ENCODE results near the gene JSRP1.

Gene JSRP1

GRCh38 chr19:2249880-2250765 lies 6.1 kb downstream of the JSRP1 start:
- no peak overlapping the region for H2AFZ ChIP-seq (ENCODE audit: low read depth)
- H3K9ac ChIP-seq = no peak overlapping the region
- 0 out of 2 replicates have a peak, but pooled peaks cover 9% of the 10 kb centered on the region for H3K79me2 ChIP-seq (ENCODE audit: insufficient read depth, low read depth)
- peaks cover 9% of the 10 kb centered on the region for H3K4me1 ChIP-seq (ENCODE audit: low read depth, poor library complexity, severe bottlenecking)
- TF ChIP-seq, protein P1, sequence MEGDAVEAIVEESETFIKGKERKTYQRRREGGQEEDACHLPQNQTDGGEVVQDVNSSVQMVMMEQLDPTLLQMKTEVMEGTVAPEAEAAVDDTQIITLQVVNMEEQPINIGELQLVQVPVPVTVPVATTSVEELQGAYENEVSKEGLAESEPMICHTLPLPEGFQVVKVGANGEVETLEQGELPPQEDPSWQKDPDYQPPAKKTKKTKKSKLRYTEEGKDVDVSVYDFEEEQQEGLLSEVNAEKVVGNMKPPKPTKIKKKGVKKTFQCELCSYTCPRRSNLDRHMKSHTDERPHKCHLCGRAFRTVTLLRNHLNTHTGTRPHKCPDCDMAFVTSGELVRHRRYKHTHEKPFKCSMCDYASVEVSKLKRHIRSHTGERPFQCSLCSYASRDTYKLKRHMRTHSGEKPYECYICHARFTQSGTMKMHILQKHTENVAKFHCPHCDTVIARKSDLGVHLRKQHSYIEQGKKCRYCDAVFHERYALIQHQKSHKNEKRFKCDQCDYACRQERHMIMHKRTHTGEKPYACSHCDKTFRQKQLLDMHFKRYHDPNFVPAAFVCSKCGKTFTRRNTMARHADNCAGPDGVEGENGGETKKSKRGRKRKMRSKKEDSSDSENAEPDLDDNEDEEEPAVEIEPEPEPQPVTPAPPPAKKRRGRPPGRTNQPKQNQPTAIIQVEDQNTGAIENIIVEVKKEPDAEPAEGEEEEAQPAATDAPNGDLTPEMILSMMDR (conservative IDR thresholded peaks at IDR 0.05; ENCODE audit: low read depth, low read length) = no peak
- H4K20me1 ChIP-seq (ENCODE audit: insufficient read depth) = no peaks in the 10 kb centered on the region
- no peak overlapping the region for H3K27ac ChIP-seq
- no peak overlapping the region for H3K4me3 ChIP-seq (IDR thresholded peaks at IDR 0.05; ENCODE audit: insufficient read depth, low read depth, low read length)
- H3K27me3 ChIP-seq (ENCODE audit: insufficient read depth, low read depth) = no peaks in the 10 kb centered on the region
- H3K36me3 ChIP-seq (ENCODE audit: insufficient read depth) = no peaks in the 10 kb centered on the region; the same call in 1 of the 2 replicates
- no peak overlapping the region for H3K4me2 ChIP-seq

DNA sequence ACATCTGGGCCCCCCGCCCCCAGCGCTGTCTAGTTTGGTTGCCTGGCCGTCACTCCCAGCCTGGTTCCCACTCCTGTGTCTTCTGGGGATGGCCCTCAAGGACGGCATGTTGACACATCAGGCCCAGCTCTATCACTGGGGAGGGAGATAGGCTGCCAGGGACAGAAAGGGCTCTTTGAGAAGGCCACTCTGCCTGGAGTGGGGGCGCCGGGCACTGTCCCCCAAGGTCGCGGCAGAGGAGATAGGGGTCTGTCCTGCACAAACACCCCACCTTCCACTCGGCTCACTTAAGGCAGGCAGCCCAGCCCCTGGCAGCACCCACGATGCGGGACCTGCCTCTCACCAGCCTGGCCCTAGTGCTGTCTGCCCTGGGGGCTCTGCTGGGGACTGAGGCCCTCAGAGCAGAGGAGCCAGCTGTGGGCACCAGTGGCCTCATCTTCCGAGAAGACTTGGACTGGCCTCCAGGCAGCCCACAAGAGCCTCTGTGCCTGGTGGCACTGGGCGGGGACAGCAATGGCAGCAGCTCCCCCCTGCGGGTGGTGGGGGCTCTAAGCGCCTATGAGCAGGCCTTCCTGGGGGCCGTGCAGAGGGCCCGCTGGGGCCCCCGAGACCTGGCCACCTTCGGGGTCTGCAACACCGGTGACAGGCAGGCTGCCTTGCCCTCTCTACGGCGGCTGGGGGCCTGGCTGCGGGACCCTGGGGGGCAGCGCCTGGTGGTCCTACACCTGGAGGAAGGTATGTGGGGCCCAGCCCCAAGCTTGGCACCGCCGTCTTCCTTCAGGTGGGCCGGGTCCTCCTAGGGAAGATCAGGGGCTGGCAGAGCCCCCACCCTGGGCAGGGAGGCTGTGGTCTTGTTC lies 7.0 kb downstream of the JSRP1 start, which contains the start of gene AMH:
Gene AMH (plus strand): TSS at position 314 of the 857 bp plus-strand sequence. CDS start 10 bp downstream, at position 324.
- TF ChIP-seq, protein P1 (conservative IDR thresholded peaks at IDR 0.05; ENCODE audit: low read depth, low read length) = no peak
- no peak within 1 kb of the TSS for H3K4me2 ChIP-seq
- no peak within 1 kb of the TSS for H2AFZ ChIP-seq (ENCODE audit: low read depth)
- H4K20me1 ChIP-seq (ENCODE audit: insufficient read depth) = no peaks in the 10 kb centered on the region
- H3K36me3 ChIP-seq (ENCODE audit: insufficient read depth) = no peaks in the 10 kb centered on the region; the same call in 1 of the 2 replicates
- no peak within 1 kb of the TSS for H3K27ac ChIP-seq
- H3K4me1 ChIP-seq (ENCODE audit: low read depth, poor library complexity, severe bottlenecking) = peaks cover 1% of the 10 kb centered on the region
- no peak within 1 kb of the TSS for H3K9ac ChIP-seq
- H3K4me3 ChIP-seq (IDR thresholded peaks at IDR 0.05; ENCODE audit: insufficient read depth, low read depth, low read length) = no peak within 1 kb of the TSS
- no peaks in the 10 kb centered on the region for H3K27me3 ChIP-seq (ENCODE audit: insufficient read depth, low read depth)
- H3K79me2 ChIP-seq (ENCODE audit: insufficient read depth, low read depth) = 0 out of 2 replicates have a peak, but pooled peaks cover 3% of the 10 kb centered on the region

DNA sequence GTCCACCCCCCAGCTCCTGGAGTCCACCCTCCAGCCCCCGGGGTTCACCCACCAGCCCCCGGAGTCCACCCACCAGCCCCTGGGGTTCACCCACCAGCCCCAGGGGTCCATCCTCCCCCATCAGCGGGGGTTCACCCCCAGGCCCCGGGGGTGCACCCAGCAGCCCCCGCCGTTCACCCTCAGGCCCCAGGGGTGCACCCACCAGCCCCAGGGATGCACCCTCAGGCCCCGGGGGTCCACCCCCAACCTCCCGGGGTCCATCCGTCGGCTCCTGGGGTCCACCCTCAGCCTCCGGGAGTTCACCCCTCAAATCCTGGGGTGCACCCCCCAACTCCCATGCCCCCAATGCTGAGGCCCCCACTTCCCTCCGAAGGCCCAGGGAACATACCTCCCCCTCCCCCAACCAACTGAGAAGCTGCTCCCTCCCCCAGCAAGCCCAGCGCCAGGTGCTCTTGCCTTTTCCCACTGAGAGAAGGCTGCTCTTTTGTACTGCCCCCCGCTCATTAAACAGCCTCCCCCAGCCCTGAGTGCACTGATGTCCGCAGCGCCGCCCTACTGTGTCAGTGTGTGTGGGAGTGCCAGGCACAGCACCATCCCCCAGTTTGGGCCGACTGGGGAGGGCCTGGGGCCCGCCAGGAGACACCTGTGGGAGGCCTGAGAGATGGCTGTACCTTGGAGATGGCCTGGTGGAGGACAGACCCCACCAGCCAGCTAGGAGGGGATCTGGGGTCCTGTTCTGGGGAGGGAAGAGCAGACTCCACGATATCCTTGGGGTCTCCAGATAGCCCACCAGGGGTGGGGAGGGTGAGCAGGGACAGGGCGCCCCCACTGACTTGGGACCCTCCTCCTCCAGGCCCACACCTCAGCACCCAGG lies 7.8 kb downstream of the JSRP1 start:
- Histone ChIP-seq H3K4me3 (IDR thresholded peaks at IDR 0.05; ENCODE audit: insufficient read depth, low read depth, low read length) (no peak overlapping the region), H3K36me3 (ENCODE audit: insufficient read depth) (no peaks in the 10 kb centered on the region; the same call in 1 of the 2 replicates), H4K20me1 (ENCODE audit: insufficient read depth) (no peaks in the 10 kb centered on the region), H2AFZ (ENCODE audit: low read depth) (no peak overlapping the region), H3K4me2 (no peak overlapping the region), H3K27ac (no peak overlapping the region), H3K79me2 (ENCODE audit: insufficient read depth, low read depth) (no peaks in the 10 kb centered on the region; the same call in 1 of the 2 replicates), H3K4me1 (ENCODE audit: low read depth, poor library complexity, severe bottlenecking) (no peaks in the 10 kb centered on the region), H3K9ac (no peak overlapping the region), H3K27me3 (ENCODE audit: insufficient read depth, low read depth) (no peaks in the 10 kb centered on the region)
- TF ChIP-seq, protein P1 (conservative IDR thresholded peaks at IDR 0.05; ENCODE audit: low read depth, low read length) = no peak
